Right lobe of liver (tissue), 4 donors: ENCODE measurements around the gene MYBL2.

Experiments
- POLR2A ChIP-seq: fragments of 450-650 bp; IDR thresholded peaks from one replicate; pipeline ENCODE4 v1.6.1; 2017; ENCODE audit warnings: antibody characterized with exemption, mild to moderate bottlenecking
- TF ChIP-seq, protein P1 (sequence below), 4 donors: fragments of 200-600 bp in 3 of 4; fragments of 450-650 bp in 1 of 4; IDR thresholded peaks; one replicate each; pipeline versions ENCODE4 v1.5.1 to v1.8.0; 2016 to 2022; ENCODE audit warnings: antibody characterized with exemption in 4 of 4, mild to moderate bottlenecking in 2 of 4
- donor health status: DM: no; HTN: no; CAD: no.
- donor health status: DM: no; HTN: no; CAD: no.
- donor health status: DM: no; HTN: yes; CAD: no.

DNA sequence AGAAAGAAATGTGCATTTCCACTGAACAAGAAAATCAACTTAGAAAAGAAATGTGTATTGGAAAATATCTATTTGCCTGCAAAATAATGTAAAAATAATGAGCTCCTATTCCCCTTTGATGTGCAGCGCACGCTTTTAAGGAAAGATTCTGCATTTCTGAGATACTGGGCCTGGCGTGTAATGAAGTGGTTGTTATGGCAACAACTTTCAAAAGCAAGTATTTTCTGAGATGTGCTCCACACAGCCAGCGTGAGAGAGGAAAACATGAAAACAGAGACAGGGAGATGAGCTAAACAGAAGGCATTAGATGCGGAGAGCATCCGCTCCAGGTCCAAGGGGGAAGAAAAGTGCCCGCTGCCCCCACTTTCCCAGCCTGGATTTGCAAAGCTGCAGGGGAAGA, 99.0 kb downstream of the MYBL2 start:
- TF ChIP-seq, protein P1, sequence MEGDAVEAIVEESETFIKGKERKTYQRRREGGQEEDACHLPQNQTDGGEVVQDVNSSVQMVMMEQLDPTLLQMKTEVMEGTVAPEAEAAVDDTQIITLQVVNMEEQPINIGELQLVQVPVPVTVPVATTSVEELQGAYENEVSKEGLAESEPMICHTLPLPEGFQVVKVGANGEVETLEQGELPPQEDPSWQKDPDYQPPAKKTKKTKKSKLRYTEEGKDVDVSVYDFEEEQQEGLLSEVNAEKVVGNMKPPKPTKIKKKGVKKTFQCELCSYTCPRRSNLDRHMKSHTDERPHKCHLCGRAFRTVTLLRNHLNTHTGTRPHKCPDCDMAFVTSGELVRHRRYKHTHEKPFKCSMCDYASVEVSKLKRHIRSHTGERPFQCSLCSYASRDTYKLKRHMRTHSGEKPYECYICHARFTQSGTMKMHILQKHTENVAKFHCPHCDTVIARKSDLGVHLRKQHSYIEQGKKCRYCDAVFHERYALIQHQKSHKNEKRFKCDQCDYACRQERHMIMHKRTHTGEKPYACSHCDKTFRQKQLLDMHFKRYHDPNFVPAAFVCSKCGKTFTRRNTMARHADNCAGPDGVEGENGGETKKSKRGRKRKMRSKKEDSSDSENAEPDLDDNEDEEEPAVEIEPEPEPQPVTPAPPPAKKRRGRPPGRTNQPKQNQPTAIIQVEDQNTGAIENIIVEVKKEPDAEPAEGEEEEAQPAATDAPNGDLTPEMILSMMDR (IDR thresholded peaks at IDR 0.05), result no peak
- no peak for TF ChIP-seq POLR2A
